Measurements from ENCODE around the gene POLR3K.

GRCh38 chr16:97822-98221, 44.4 kb upstream of the POLR3K start:
- TF ChIP-seq SP1 (IDR thresholded peaks at IDR 0.05) = no peak
- TF ChIP-seq BHLHE40 (IDR thresholded peaks at IDR 0.05; ENCODE audit: borderline replicate concordance) = no peak
- no peak for TF ChIP-seq SUZ12 (IDR thresholded peaks at IDR 0.05)
- no peak for TF ChIP-seq FOXA1 (IDR thresholded peaks at IDR 0.05)
- no peak for TF ChIP-seq PKNOX1 (IDR thresholded peaks at IDR 0.05)
- no peak for TF ChIP-seq LEF1 (IDR thresholded peaks at IDR 0.05; ENCODE audit: borderline replicate concordance)
- no peak for TF ChIP-seq ARNT (IDR thresholded peaks at IDR 0.05)
- no peak for TF ChIP-seq FOXM1 (IDR thresholded peaks at IDR 0.05; ENCODE audit: borderline replicate concordance)
- no peak for TF ChIP-seq CTBP1 (IDR thresholded peaks at IDR 0.05; ENCODE audit: borderline replicate concordance)
- no peak for TF ChIP-seq ZNF384 (IDR thresholded peaks at IDR 0.05)
- TF ChIP-seq L3MBTL2 (conservative IDR thresholded peaks at IDR 0.05) = no peak
